SK-N-MC (cell line): ENCODE results near the gene HDAC4.

Experiments used
- EZH2 ChIP-seq: fragments of 200-600 bp; sonication (generic); IDR thresholded peaks from one replicate; pipeline ENCODE4 v1.6.1; 2017; ENCODE audit warnings: antibody characterized with exemption
- POLR2AphosphoS5 ChIP-seq: IDR thresholded peaks from 2 replicates; pipeline ENCODE4 v1.6.1; 2012; ENCODE audit warnings: mild to moderate bottlenecking, low read depth, low read length, borderline replicate concordance

- TF ChIP-seq POLR2AphosphoS5 (no peak), EZH2 (no peak)
Observed at GRCh38 chr2:239168575-239168974, 232.2 kb downstream of the HDAC4 start.
